ENCODE measurements around the gene MBD2. TPM values are rescaled to one million over a fixed set of nuclear protein-coding genes. Genes with fewer than 3 reads are reported as not detected.

MBD2 gene
- total RNA-seq, 1 experiment from 2014 or later = 79.1 TPM

GRCh38 chr18:54218299-54218698 lies 6.2 kb downstream of the MBD2 start:
- Histone ChIP-seq H4K20me1 (ENCODE audit: insufficient read depth) (peaks cover 22% of the 10 kb centered on the region; the same call in 1 of the 2 replicates), H3K79me2 (ENCODE audit: insufficient read depth, low read length) (peaks cover 99% of the 10 kb centered on the region), H2AFZ (ENCODE audit: low read depth, low read length, poor library complexity, severe bottlenecking) (no peak overlapping the region), H3K4me3 (replicated peaks in 1 of 2; ENCODE audit: low read depth in 1 of 2, low read length in 2 of 2) (no peak overlapping the region), H3K4me1 (ENCODE audit: control insufficient read depth in 1 of 2, insufficient read depth in 2 of 2, low read length in 2 of 2) (peaks cover 5 to 6% of the 10 kb centered on the region in 2 experiments; a peak in 3 of 4 replicates), H3K27me3 (ENCODE audit: insufficient read depth, low read length) (no peaks in the 10 kb centered on the region), H3K36me3 (ENCODE audit: control insufficient read depth in 1 of 2, insufficient read depth in 2 of 2, low read length in 2 of 2) (0 out of 4 replicates have a peak, but pooled peaks cover 0 to 2% of the 10 kb centered on the region in 2 experiments), H3K4me2 (ENCODE audit: low read length) (no peak overlapping the region), H3K9me3 (ENCODE audit: control insufficient read depth in 1 of 2, insufficient read depth in 1 of 2, low read depth in 1 of 2, low read length in 2 of 2) (no peaks in the 10 kb centered on the region), H3K9ac (ENCODE audit: low read length) (no peak overlapping the region), H3K9me2 (ENCODE audit: insufficient read depth) (no peaks in the 10 kb centered on the region), H3K27ac (ENCODE audit: low read depth, low read length) (no peak overlapping the region)
- no peak for DNase-seq (ENCODE audit: low read depth, low spot score)
- ChIA-PET CTCF (no interaction called here), POLR2A (no interaction called here), RAD21 (ENCODE audit: low non-redundant PET in 1 of 2, low total read pairs in 2 of 2, uncharacterized antibody in 2 of 2, unreplicated experiment in 2 of 2) (no interaction called here)
- no TSS peak for BruUV-seq (replicated peaks)
- no peak for ATAC-seq
- TF ChIP-seq ATF3 (IDR thresholded peaks at IDR 0.05) (no peak), FOSL1 (IDR thresholded peaks at IDR 0.05; ENCODE audit: low read depth) (no peak), SRF (IDR thresholded peaks at IDR 0.05; ENCODE audit: low read depth) (no peak), ZBTB33 (IDR thresholded peaks at IDR 0.05; ENCODE audit: extremely low read depth, insufficient replicate concordance, low read length) (no peak), YY1 (IDR thresholded peaks at IDR 0.05; ENCODE audit: extremely low read depth, insufficient replicate concordance, low read depth, low read length) (no peak), CEBPB (IDR thresholded peaks at IDR 0.05; ENCODE audit: low read depth) (no peak), RAD21 (IDR thresholded peaks at IDR 0.05; ENCODE audit: low read depth) (no peak), EGR1 (IDR thresholded peaks at IDR 0.05; ENCODE audit: low read depth) (no peak), CBX3 (IDR thresholded peaks at IDR 0.05; ENCODE audit: low read depth) (no peak), MAX (IDR thresholded peaks at IDR 0.05) (no peak), POLR2AphosphoS5 (IDR thresholded peaks at IDR 0.05; ENCODE audit: low read depth, low read length) (no peak), ZFX (IDR thresholded peaks at IDR 0.05) (no peak), REST (IDR thresholded peaks at IDR 0.05; ENCODE audit: low read depth) (no peak), JUND (IDR thresholded peaks at IDR 0.05) (no peak), EZH2 (IDR thresholded peaks at IDR 0.05) (no peak), EZH2phosphoT487 (IDR thresholded peaks at IDR 0.05; ENCODE audit: borderline replicate concordance) (no peak), SIN3A (IDR thresholded peaks at IDR 0.05; ENCODE audit: low read depth) (no peak), ELF1 (IDR thresholded peaks at IDR 0.05; ENCODE audit: borderline replicate concordance, low read depth) (no peak), SP1 (IDR thresholded peaks at IDR 0.05; ENCODE audit: low read depth) (no peak), CTCF (IDR thresholded peaks at IDR 0.05 in 2 of 3, conservative IDR thresholded peaks at IDR 0.05 in 1 of 3; ENCODE audit: borderline replicate concordance in 1 of 3, insufficient read depth in 1 of 3, low read depth in 2 of 3, low read length in 2 of 3) (no peak)
- intact Hi-C loops (cut with micrococcal nuclease) = no loop called here

Data from HCT116 (cell line).